Lower leg skin (tissue), 3 donors: ENCODE data around the gene ELF5.

Source experiments
- CTCF ChIP-seq, 3 donors: fragments of 450-650 bp; IDR thresholded peaks; one replicate each; pipeline ENCODE4 v1.5.1; 2016; ENCODE audit warnings: antibody characterized with exemption in 3 of 3, mild to moderate bottlenecking in 3 of 3, moderate library complexity in 2 of 3
- POLR2A ChIP-seq, 2 donors: fragments of 450-650 bp; IDR thresholded peaks; one replicate each; pipeline ENCODE4 v1.6.1; 2016 to 2017; ENCODE audit warnings: antibody characterized with exemption in 2 of 2, mild to moderate bottlenecking in 1 of 2, moderate library complexity in 1 of 2

- TF ChIP-seq POLR2A (IDR thresholded peaks at IDR 0.05) (no peak), CTCF (IDR thresholded peaks at IDR 0.05) (no peak)
Observed at GRCh38 chr11:34461215-34461614, 52.4 kb downstream of the ELF5 start.
